H1 (cell line): ENCODE results near the gene CDT1. TPM values are rescaled to one million over a fixed set of nuclear protein-coding genes. Genes with fewer than 3 reads are reported as not detected.

Experiments used
- CTCF ChIA-PET: fragments of 300-600 bp; sonication (Branson Sonifier 250); formaldehyde crosslinking; loops from one replicate; lab custom pipeline; 2021; ENCODE audit not compliant: partially characterized antibody; lab: Charles Lee
- POLR2A ChIA-PET: fragments of 300-600 bp; sonication (Branson Sonifier 250); formaldehyde crosslinking; loops from one replicate; lab custom pipeline; 2021; ENCODE audit warnings: inconsistent platforms; ENCODE audit not compliant: partially characterized antibody; lab: Charles Lee
- DNase-seq, 2 experiments: peaks; one replicate each; pipeline versions ENCODE4 v3.0.0 to v3.0.0-alpha.2; 2010 to 2022; ENCODE audit warnings: low spot score in 2 of 2, low read depth in 1 of 2, mixed read lengths in 1 of 2
- FAIRE-seq: peaks from 2 replicates; lab custom pipeline; 2011; peaks lifted over from hg19 to GRCh38; lab: Jason Lieb, UNC
- H2AFZ ChIP-seq: 2 replicates; pipeline ENCODE4 v1.8.1; 2012; ENCODE audit warnings: low read length, inconsistent platforms
- H2AK5ac ChIP-seq: 2 replicates; pipeline ENCODE4 v1.6.1; 2013; ENCODE audit warnings: low read depth, low read length
- H2BK120ac ChIP-seq: replicated peaks from 2 replicates; pipeline ENCODE3; 2013; ENCODE audit warnings: low read depth, low read length, inconsistent platforms
- H2BK12ac ChIP-seq: 2 replicates; pipeline ENCODE4 v1.6.1; 2013; ENCODE audit warnings: low read depth, low read length
- H2BK15ac ChIP-seq: 2 replicates; pipeline ENCODE4 v1.6.1; 2013; ENCODE audit warnings: low read length
- H2BK20ac ChIP-seq: 2 replicates; pipeline ENCODE4 v1.6.1; 2013; ENCODE audit warnings: low read length
- H2BK5ac ChIP-seq: 2 replicates; pipeline ENCODE4 v1.6.1; 2013; ENCODE audit warnings: low read depth, low read length
- H3K14ac ChIP-seq: 2 replicates; pipeline ENCODE4 v1.6.1; 2013; ENCODE audit warnings: inconsistent platforms; ENCODE audit not compliant: insufficient read length
- H3K18ac ChIP-seq: 2 replicates; pipeline ENCODE4 v1.6.1; 2013; ENCODE audit warnings: low read length; ENCODE audit errors: extremely low read depth
- H3K23ac ChIP-seq: 2 replicates; pipeline ENCODE4 v1.6.1; 2013; ENCODE audit warnings: inconsistent platforms; ENCODE audit not compliant: insufficient read length
- H3K23me2 ChIP-seq: 2 replicates; pipeline ENCODE4 v1.6.1; 2013; ENCODE audit warnings: low read depth, low read length
- H3K27ac ChIP-seq: 2 replicates; pipeline ENCODE4 v1.6.1; 2011; ENCODE audit warnings: low read depth, low read length, inconsistent platforms
- H3K27me3 ChIP-seq, 4 experiments: replicated peaks in 1 of 4; 1 replicate in 1 of 4; 2 replicates in 3 of 4; pipeline versions ENCODE4 v1.6.1 to v1.8.1; 2011 to 2013; ENCODE audit warnings: low read length in 3 of 4, mild to moderate bottlenecking in 3 of 4, inconsistent platforms in 2 of 4, mixed read lengths in 2 of 4, moderate library complexity in 1 of 4; ENCODE audit not compliant: control insufficient read depth in 3 of 4, insufficient read depth in 3 of 4; ENCODE audit errors: extremely low read depth in 1 of 4
- H3K36me3 ChIP-seq, 4 experiments: 2 replicates each; pipeline versions ENCODE4 v1.6.1 to v1.8.1; 2011 to 2013; ENCODE audit warnings: mild to moderate bottlenecking in 4 of 4, low read length in 3 of 4, moderate library complexity in 2 of 4, control low read depth in 1 of 4, inconsistent platforms in 1 of 4; ENCODE audit not compliant: insufficient read depth in 4 of 4, control insufficient read depth in 2 of 4
- H3K4ac ChIP-seq: replicated peaks from 2 replicates; pipeline ENCODE3; 2013; ENCODE audit warnings: low read length, low read depth, mixed read lengths, inconsistent platforms; ENCODE audit not compliant: insufficient read length
- H3K4me1 ChIP-seq, 4 experiments: replicated peaks in 1 of 4; 1 replicate in 1 of 4; 2 replicates in 3 of 4; pipeline versions ENCODE4 v1.6.1 to v1.8.1; 2011 to 2013; ENCODE audit warnings: low read length in 3 of 4, inconsistent platforms in 2 of 4, mixed read lengths in 1 of 4; ENCODE audit not compliant: insufficient read depth in 4 of 4, control insufficient read depth in 3 of 4
- H3K4me2 ChIP-seq, 2 experiments: 2 replicates each; pipeline versions ENCODE4 v1.6.1 to v1.8.1; 2011 to 2013; ENCODE audit warnings: low read depth in 2 of 2, low read length in 2 of 2, control low read depth in 1 of 2, inconsistent platforms in 1 of 2, mild to moderate bottlenecking in 1 of 2; ENCODE audit not compliant: insufficient read depth in 1 of 2
- H3K4me3 ChIP-seq, 4 experiments: fragments of 200-600, 300-600 bp in 1 of 4; sonication (generic), shearing (Covaris generic), sonication (Bioruptor Twin) in 1 of 4; 2 replicates each; pipeline versions ENCODE4 v1.5.1 to v1.8.1; 2011 to 2016; ENCODE audit warnings: low read length in 4 of 4, low read depth in 3 of 4, control low read depth in 2 of 4, inconsistent platforms in 2 of 4, mild to moderate bottlenecking in 2 of 4, mixed read lengths in 1 of 4, moderate library complexity in 1 of 4; ENCODE audit not compliant: insufficient read depth in 2 of 4; ENCODE audit errors: extremely low read depth in 1 of 4
- H3K56ac ChIP-seq: replicated peaks from 2 replicates; pipeline ENCODE3; 2013; ENCODE audit warnings: low read depth, mild to moderate bottlenecking, mixed read lengths, low read length, inconsistent platforms; ENCODE audit not compliant: insufficient read length
- H3K79me1 ChIP-seq: 2 replicates; pipeline ENCODE4 v1.6.1; 2013; ENCODE audit warnings: low read depth, low read length, control low read depth
- H3K79me2 ChIP-seq, 2 experiments: 2 replicates each; pipeline versions ENCODE4 v1.6.1 to v1.8.1; 2012 to 2013; ENCODE audit warnings: low read length in 2 of 2, mild to moderate bottlenecking in 2 of 2, inconsistent platforms in 1 of 2; ENCODE audit not compliant: insufficient read depth in 2 of 2, control insufficient read depth in 1 of 2
- H3K9ac ChIP-seq, 4 experiments: replicated peaks in 1 of 4; 1 replicate in 1 of 4; 2 replicates in 3 of 4; pipeline versions ENCODE4 v1.6.1 to v1.8.1; 2011 to 2013; ENCODE audit warnings: low read depth in 3 of 4, low read length in 3 of 4, control low read depth in 2 of 4, mild to moderate bottlenecking in 2 of 4, moderate library complexity in 2 of 4, inconsistent platforms in 1 of 4; ENCODE audit errors: extremely low read depth in 1 of 4
- H3K9me3 ChIP-seq, 2 experiments: 2 replicates each; pipeline versions ENCODE4 v1.6.1 to v1.8.1; 2012 to 2013; ENCODE audit warnings: mild to moderate bottlenecking in 2 of 2, moderate library complexity in 2 of 2, control low read depth in 1 of 2, inconsistent platforms in 1 of 2, low read depth in 1 of 2, low read length in 1 of 2, mixed read lengths in 1 of 2; ENCODE audit not compliant: insufficient read depth in 2 of 2
- H4K20me1 ChIP-seq, 2 experiments: replicated peaks in 1 of 2; 2 replicates each; pipeline versions ENCODE3 to v1.8.1; 2011 to 2013; ENCODE audit warnings: inconsistent platforms in 2 of 2, low read length in 2 of 2, mild to moderate bottlenecking in 1 of 2; ENCODE audit not compliant: insufficient read depth in 2 of 2, control insufficient read depth in 1 of 2
- H4K5ac ChIP-seq: 2 replicates; pipeline ENCODE4 v1.6.1; 2013; ENCODE audit warnings: low read length, low read depth, mixed read lengths, inconsistent platforms; ENCODE audit not compliant: insufficient read length
- H4K8ac ChIP-seq: 2 replicates; pipeline ENCODE4 v1.8.0; 2013; ENCODE audit warnings: mild to moderate bottlenecking, moderate library complexity, low read length, inconsistent platforms; ENCODE audit not compliant: insufficient read depth; ENCODE audit errors: extremely low read depth
- H4K91ac ChIP-seq: replicated peaks from 2 replicates; pipeline ENCODE3; 2013; ENCODE audit warnings: low read length, mixed read lengths, inconsistent platforms; ENCODE audit not compliant: insufficient read length
- POLR2AphosphoS5 ChIP-seq: IDR thresholded peaks from 2 replicates; pipeline ENCODE4 v1.6.1; 2011; ENCODE audit warnings: low read depth, low read length
- USF2 ChIP-seq: IDR thresholded peaks from 2 replicates; pipeline ENCODE4 v1.6.1; 2011; ENCODE audit warnings: low read length, improper control_type of control experiment
- WGBS, 2 experiments: shearing (Covaris generic) in 1 of 2; methylation state at CpG; one replicate each; pipeline versions ENCODE4 v1.1.6 to v1.1.7; 2013 to 2015; ENCODE audit warnings: low lambda C conversion rate in 2 of 2, mixed read lengths in 2 of 2, inconsistent platforms in 1 of 2, low coverage in 1 of 2, missing lambda C conversion rate in 1 of 2; ENCODE audit not compliant: insufficient replicate concordance in 2 of 2, insufficient coverage in 1 of 2, insufficient read length in 1 of 2; ENCODE audit errors: extremely low coverage in 1 of 2, missing lambda C conversion rate in 1 of 2; 5-methylcytosine and 5-hydroxymethylcytosine counted together
- polyA plus RNA-seq, 7 experiments: library from polyadenylated mRNA; depleted of rRNA in 3 of 7; stranded (reverse) in 5 of 7; unstranded in 2 of 7; fragments of >200 nt in 5 of 7; fragments of 200-250 nt in 2 of 7; gene quantifications; 1 replicate in 5 of 7; 2 replicates in 1 of 7; 4 replicates in 1 of 7; pipeline versions ENCODE4 v1.2.1 to v1.2.3, GENCODE V29; 2011 to 2013; ENCODE audit warnings: missing spikeins in 2 of 7, mixed read lengths in 2 of 7
- total RNA-seq: library from RNA; stranded (reverse); fragmentation: NEBNext Ultra II Directional; extraction: Animal tissue kit (Norgen Biotek cat#: 25700); gene quantifications from 2 replicates; pipeline ENCODE4 v1.2.1, GENCODE V29; 2021

The CDT1 gene
- total and polyA plus RNA-seq, 2 of the 8 experiments (the other 6 are each of a cell fraction or from before 2014, with no cell fraction given), result 76.7 to 95.4 TPM

- Histone ChIP-seq H3K9ac (no peak overlapping the region), H2BK12ac (no peak overlapping the region), H3K36me3 (peaks cover 0 to 5% (median under 1%) of the 10 kb centered on the region in 4 experiments; a peak in 1 of 8 replicates), H3K4me3 (no peak overlapping the region), H3K56ac (no peak overlapping the region), H3K23ac (no peak overlapping the region), H3K4me2 (no peak overlapping the region), H2AFZ (no peak overlapping the region), H2BK120ac (no peak overlapping the region), H3K9me3 (no peaks in the 10 kb centered on the region), H3K79me1 (0 out of 2 replicates have a peak, but pooled peaks cover 3% of the 10 kb centered on the region), H4K5ac (no peak overlapping the region), H3K79me2 (no peaks in the 10 kb centered on the region), H3K4ac (no peak overlapping the region), H3K27ac (no peak overlapping the region), H4K8ac (no peak overlapping the region), H2BK15ac (no peak overlapping the region), H2AK5ac (no peak overlapping the region), H3K14ac (no peak overlapping the region), H2BK5ac (no peak overlapping the region), H4K20me1 (no peaks in the 10 kb centered on the region), H3K27me3 (no peaks in the 10 kb centered on the region), H4K91ac (no peak overlapping the region), H3K4me1 (0 out of 7 replicates have a peak, but pooled peaks cover 0 to 2% (median 0%) of the 10 kb centered on the region in 4 experiments), H3K23me2 (no peaks in the 10 kb centered on the region), H2BK20ac (no peak overlapping the region), H3K18ac (no peak overlapping the region)
- 100% methylated on average over 8 of the region's 13 CpGs; no CpG with 5 or more reads in 1 of the 2 experiments for whole genome bisulfite sequencing, 2 experiments
- ChIA-PET POLR2A (interaction anchor here (0.9 to 2.3 kb wide), 2 partner anchors 18 to 22 kb away, joined by 3 to 5 read pairs; no protein-coding TSS in a partner anchor), CTCF (interaction anchor here (1.2 kb wide), 1 partner anchor 9 kb away, joined by 3 read pairs; no protein-coding TSS in a partner anchor)
- FAIRE-seq (no peak), DNase-seq (no peak)
- TF ChIP-seq USF2 (no peak), POLR2AphosphoS5 (no peak)
Measured at GRCh38 chr16:88834670-88835069, 31.1 kb downstream of the CDT1 start.
